Panc1 (cell line): ENCODE measurements around the gene MINAR2. TPM values are rescaled to one million over a fixed set of nuclear protein-coding genes. Genes with fewer than 3 reads are reported as not detected.

Experiments
- ATAC-seq: fragments of 200-7000 bp; cut with Tn5 transposase; 2 replicates; pipeline ENCODE4 v1.9.1; 2020; ENCODE audit warnings: mild to moderate bottlenecking, moderate library complexity
- BruUV-seq: library from RNA; stranded (reverse); fragments of 400-500 nt; replicated peaks from 2 replicates; lab custom pipeline; 2021; lab: Mats Ljungman, UMichigan
- CTCF ChIA-PET: fragments of 300-600 bp; sonication (Branson Sonifier 250); formaldehyde crosslinking; loops from one replicate; lab custom pipeline; 2022; ENCODE audit warnings: antibody characterized with exemption; lab: Charles Lee
- POLR2A ChIA-PET: fragments of 300-600 bp; sonication (Branson Sonifier 250); formaldehyde crosslinking; loops from one replicate; lab custom pipeline; 2022; ENCODE audit warnings: antibody characterized with exemption; lab: Charles Lee
- DNase-seq: peaks from one replicate; pipeline ENCODE4 v3.0.0-alpha.2; 2010; ENCODE audit warnings: low read depth, low spot score
- H3K27ac ChIP-seq: 2 replicates; pipeline ENCODE4 v1.5.1; 2011; ENCODE audit warnings: mild to moderate bottlenecking, low read length, inconsistent platforms
- H3K27me3 ChIP-seq: fragments of 200-500 bp; sonication (Bioruptor generic); 2 replicates; pipeline ENCODE4 v1.6.0; 2014; ENCODE audit warnings: low read length, inconsistent platforms; ENCODE audit not compliant: control insufficient read depth, insufficient read depth
- H3K36me3 ChIP-seq: fragments of 200-500 bp; sonication (Bioruptor generic); 2 replicates; pipeline ENCODE4 v1.5.1; 2014; ENCODE audit warnings: inconsistent platforms, mild to moderate bottlenecking, low read length, moderate library complexity; ENCODE audit not compliant: control insufficient read depth, insufficient read depth
- H3K4me1 ChIP-seq: 2 replicates; pipeline ENCODE4 v1.5.1; 2011; ENCODE audit warnings: inconsistent platforms, mild to moderate bottlenecking, low read length, moderate library complexity; ENCODE audit not compliant: control insufficient read depth, insufficient read depth
- H3K4me3 ChIP-seq, 2 experiments: 2 replicates each; pipeline ENCODE4 v1.5.1; 2011 to 2012; ENCODE audit warnings: low read depth in 2 of 2, low read length in 2 of 2, mild to moderate bottlenecking in 2 of 2, inconsistent platforms in 1 of 2, moderate library complexity in 1 of 2
- H3K9me3 ChIP-seq: fragments of 200-500 bp; sonication (Bioruptor generic); 2 replicates; pipeline ENCODE4 v1.5.1; 2014; ENCODE audit warnings: low read depth, mild to moderate bottlenecking, inconsistent platforms, low read length, moderate library complexity; ENCODE audit not compliant: control insufficient read depth, insufficient read depth
- POLR2AphosphoS5 ChIP-seq: IDR thresholded peaks from 2 replicates; pipeline ENCODE4 v1.6.1; 2012; ENCODE audit warnings: mild to moderate bottlenecking, low read depth, low read length, moderate library complexity
- SIN3A ChIP-seq: IDR thresholded peaks from 2 replicates; pipeline ENCODE4 v1.6.1; 2012; ENCODE audit warnings: low read depth, mild to moderate bottlenecking, low read length, moderate library complexity, borderline replicate concordance; ENCODE audit not compliant: insufficient read depth
- TCF7L2 ChIP-seq: IDR thresholded peaks from 2 replicates; pipeline ENCODE4 v1.6.1; 2011; ENCODE audit warnings: mild to moderate bottlenecking, low read depth, low read length, inconsistent platforms
- in situ Hi-C: cut with HindIII; loops from 2 replicates; pipeline ENCODE4 v1.10.0; 2016; ENCODE audit warnings: low sequenced_read_pairs, low pct_unique_long_range_greater_than_20kb
- intact Hi-C: fragments of 100-400 bp; cut with micrococcal nuclease; formaldehyde crosslinking; loops from one replicate; pipeline ENCODE4 v1.10.0; 2022; ENCODE audit not compliant: unreplicated experiment
- total RNA-seq: library from RNA; stranded (reverse); gene quantifications from one replicate; pipeline ENCODE4 v1.2.1, GENCODE V29; 2021; ENCODE audit not compliant: unreplicated experiment
- TF ChIP-seq, protein P1 (sequence below), 2 experiments: IDR thresholded peaks; 2 replicates each; pipeline ENCODE4 v1.6.1; 2011 to 2012; ENCODE audit warnings: low read depth in 2 of 2, control low read depth in 1 of 2, low read length in 1 of 2, mild to moderate bottlenecking in 1 of 2, moderate library complexity in 1 of 2; ENCODE audit not compliant: insufficient read depth in 1 of 2
- TF ChIP-seq, protein P2 (sequence below): fragments of 450-650 bp; IDR thresholded peaks from 2 replicates; pipeline ENCODE4 v1.5.1; 2017; ENCODE audit warnings: mild to moderate bottlenecking

MINAR2 gene
- total RNA-seq, 1 experiment from 2014 or later: not detected

DNA sequence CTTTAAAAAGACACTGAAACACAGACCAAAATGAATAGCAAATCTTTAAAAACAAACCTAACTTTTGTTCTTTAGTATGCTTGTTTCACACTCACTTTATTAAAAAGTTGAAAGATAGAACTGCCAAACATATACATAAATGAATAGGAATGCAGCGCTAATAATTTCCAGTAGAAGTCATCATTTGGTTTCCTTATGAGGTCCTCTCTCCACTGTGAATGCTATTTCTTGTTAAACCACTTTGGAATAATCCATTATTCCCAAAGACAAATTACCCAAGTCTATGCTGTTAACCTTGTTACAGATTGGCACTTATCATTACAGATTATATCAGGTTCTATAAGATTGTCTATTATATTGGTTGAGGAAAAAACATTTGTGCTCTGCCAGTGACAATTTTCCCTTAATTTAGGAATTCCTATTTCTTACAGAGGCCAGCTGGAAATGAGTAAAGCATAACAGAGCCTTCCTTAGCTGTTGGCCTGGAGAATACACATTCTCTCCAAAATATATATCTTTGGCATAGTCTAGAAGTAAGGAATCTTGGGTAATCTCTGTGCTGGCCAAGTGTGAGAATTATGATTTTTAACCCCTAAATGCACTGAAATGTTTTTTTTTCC, 29.3 kb upstream of the MINAR2 start:
- CTCF ChIA-PET: no interaction called here
- Histone ChIP-seq H3K4me3 (no peak overlapping the region), H3K27ac (no peak overlapping the region), H3K36me3 (no peaks in the 10 kb centered on the region), H3K27me3 (no peaks in the 10 kb centered on the region), H3K9me3 (no peaks in the 10 kb centered on the region), H3K4me1 (no peaks in the 10 kb centered on the region)
- TF ChIP-seq, protein P1, sequence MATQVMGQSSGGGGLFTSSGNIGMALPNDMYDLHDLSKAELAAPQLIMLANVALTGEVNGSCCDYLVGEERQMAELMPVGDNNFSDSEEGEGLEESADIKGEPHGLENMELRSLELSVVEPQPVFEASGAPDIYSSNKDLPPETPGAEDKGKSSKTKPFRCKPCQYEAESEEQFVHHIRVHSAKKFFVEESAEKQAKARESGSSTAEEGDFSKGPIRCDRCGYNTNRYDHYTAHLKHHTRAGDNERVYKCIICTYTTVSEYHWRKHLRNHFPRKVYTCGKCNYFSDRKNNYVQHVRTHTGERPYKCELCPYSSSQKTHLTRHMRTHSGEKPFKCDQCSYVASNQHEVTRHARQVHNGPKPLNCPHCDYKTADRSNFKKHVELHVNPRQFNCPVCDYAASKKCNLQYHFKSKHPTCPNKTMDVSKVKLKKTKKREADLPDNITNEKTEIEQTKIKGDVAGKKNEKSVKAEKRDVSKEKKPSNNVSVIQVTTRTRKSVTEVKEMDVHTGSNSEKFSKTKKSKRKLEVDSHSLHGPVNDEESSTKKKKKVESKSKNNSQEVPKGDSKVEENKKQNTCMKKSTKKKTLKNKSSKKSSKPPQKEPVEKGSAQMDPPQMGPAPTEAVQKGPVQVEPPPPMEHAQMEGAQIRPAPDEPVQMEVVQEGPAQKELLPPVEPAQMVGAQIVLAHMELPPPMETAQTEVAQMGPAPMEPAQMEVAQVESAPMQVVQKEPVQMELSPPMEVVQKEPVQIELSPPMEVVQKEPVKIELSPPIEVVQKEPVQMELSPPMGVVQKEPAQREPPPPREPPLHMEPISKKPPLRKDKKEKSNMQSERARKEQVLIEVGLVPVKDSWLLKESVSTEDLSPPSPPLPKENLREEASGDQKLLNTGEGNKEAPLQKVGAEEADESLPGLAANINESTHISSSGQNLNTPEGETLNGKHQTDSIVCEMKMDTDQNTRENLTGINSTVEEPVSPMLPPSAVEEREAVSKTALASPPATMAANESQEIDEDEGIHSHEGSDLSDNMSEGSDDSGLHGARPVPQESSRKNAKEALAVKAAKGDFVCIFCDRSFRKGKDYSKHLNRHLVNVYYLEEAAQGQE (IDR thresholded peaks at IDR 0.05; ENCODE audit: insufficient read depth in 1 of 2, low read depth in 2 of 2, low read length in 1 of 2): no peak
- BruUV-seq: no TSS peak
- no peak for DNase-seq
- in situ Hi-C loops (no loop called here), intact Hi-C loops (no loop called here)
- no peak for ATAC-seq
- POLR2A ChIA-PET: no interaction called here

DNA sequence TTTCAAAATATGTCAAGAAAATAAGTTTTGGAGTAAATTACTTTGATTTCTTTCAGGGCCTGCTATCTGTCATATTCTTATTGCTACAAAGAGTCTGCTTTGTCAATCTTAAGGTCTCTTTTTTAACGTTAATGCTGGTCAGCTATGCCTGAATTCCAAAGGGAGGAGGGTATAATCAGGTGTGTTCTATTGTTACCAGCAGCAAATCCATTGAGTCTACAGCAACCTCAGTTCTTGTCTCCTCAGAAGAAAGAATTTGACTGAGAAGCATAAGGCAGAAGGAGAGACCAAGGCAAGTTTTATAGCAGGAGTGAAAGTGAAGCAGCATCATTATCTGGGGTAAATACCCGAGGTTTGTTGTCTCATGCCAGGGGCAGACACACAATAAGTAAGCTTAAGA, 23.7 kb upstream of the MINAR2 start:
- Histone ChIP-seq H3K27me3 (no peaks in the 10 kb centered on the region), H3K4me1 (no peaks in the 10 kb centered on the region), H3K36me3 (no peaks in the 10 kb centered on the region), H3K4me3 (no peak overlapping the region), H3K9me3 (no peaks in the 10 kb centered on the region), H3K27ac (no peak overlapping the region)
- ChIA-PET POLR2A (no interaction called here), CTCF (no interaction called here)
- no peak for TF ChIP-seq SIN3A
- no peak for TF ChIP-seq TCF7L2
- TF ChIP-seq, protein P1 (IDR thresholded peaks at IDR 0.05; ENCODE audit: insufficient read depth in 1 of 2, low read depth in 2 of 2, low read length in 1 of 2): no peak
- TF ChIP-seq, protein P2, sequence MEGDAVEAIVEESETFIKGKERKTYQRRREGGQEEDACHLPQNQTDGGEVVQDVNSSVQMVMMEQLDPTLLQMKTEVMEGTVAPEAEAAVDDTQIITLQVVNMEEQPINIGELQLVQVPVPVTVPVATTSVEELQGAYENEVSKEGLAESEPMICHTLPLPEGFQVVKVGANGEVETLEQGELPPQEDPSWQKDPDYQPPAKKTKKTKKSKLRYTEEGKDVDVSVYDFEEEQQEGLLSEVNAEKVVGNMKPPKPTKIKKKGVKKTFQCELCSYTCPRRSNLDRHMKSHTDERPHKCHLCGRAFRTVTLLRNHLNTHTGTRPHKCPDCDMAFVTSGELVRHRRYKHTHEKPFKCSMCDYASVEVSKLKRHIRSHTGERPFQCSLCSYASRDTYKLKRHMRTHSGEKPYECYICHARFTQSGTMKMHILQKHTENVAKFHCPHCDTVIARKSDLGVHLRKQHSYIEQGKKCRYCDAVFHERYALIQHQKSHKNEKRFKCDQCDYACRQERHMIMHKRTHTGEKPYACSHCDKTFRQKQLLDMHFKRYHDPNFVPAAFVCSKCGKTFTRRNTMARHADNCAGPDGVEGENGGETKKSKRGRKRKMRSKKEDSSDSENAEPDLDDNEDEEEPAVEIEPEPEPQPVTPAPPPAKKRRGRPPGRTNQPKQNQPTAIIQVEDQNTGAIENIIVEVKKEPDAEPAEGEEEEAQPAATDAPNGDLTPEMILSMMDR: no peak
- TF ChIP-seq POLR2AphosphoS5: no peak
- no peak for DNase-seq
- BruUV-seq: no TSS peak
- ATAC-seq: no peak
- intact Hi-C loops: no loop called here
- in situ Hi-C loops: no loop called here
